ENCODE measurements around the gene PLCG1. TPM values are rescaled to one million over a fixed set of nuclear protein-coding genes. Genes with fewer than 3 reads are reported as not detected.

The PLCG1 gene
- total and polyA plus RNA-seq, 2 donors (not counting 3 experiments of a cell fraction or from before 2014, with no cell fraction given), result 164 to 224 TPM

DNA sequence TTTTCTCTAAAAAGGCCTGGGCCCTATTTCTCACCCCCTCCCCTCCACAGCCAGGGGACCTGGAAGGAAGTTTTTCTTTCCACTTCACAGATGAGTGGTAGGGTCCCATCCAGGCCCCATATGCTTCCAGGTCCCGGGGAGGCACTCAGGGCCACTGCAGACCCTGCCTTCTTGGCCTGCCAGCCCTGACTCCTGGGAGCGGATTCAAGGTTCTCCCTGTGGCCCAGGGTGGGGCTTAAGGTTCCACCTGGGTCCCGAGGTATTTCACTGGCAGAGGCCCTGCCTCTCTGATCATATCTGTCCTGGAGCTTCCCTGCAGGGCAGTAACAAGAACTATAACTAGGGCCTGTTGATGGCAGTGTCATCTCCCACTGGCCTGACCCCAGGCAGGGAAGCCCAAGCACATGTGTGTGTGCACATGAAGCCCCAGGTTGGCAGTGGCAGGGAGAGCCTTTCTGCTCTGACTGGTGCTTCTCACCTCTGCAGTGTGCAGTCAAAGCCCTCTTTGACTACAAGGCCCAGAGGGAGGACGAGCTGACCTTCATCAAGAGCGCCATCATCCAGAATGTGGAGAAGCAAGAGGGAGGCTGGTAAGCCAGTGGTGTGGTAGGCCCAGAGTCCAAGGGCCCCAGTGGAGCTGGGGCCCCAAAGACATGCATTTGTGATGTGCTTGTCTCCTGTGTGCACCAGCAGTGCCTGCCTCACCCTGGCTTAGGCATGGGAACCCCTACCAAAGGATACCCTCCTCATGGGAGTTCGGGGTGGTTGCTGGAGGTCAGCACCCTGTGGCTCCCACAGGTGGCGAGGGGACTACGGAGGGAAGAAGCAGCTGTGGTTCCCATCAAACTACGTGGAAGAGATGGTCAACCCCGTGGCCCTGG is 31.2 kb downstream of the PLCG1 start:
- DNase-seq (ENCODE audit: low read depth, low spot score), result no peak
- Histone ChIP-seq H3K9me3 (replicated peaks; ENCODE audit: control insufficient read depth, insufficient read depth, low read length) (no peaks in the 10 kb centered on the region), H3K4me2 (ENCODE audit: insufficient read depth, low read length) (no peak overlapping the region), H3K27me3 (ENCODE audit: control insufficient read depth in 2 of 2, insufficient read depth in 2 of 2, low read length in 2 of 2) (no peaks in the 10 kb centered on the region), H3K4me1 (ENCODE audit: control insufficient read depth, extremely low read depth, insufficient read depth, low read length) (peaks cover 3% of the 10 kb centered on the region), H4K20me1 (replicated peaks; ENCODE audit: control insufficient read depth, extremely low read depth, insufficient read depth, low read length) (no peaks in the 10 kb centered on the region), H3K4me3 (replicated peaks in 1 of 3; ENCODE audit: insufficient read depth in 1 of 3, low read depth in 1 of 3, low read length in 3 of 3) (no peak overlapping the region), H3K79me2 (ENCODE audit: control insufficient read depth, insufficient read depth, low read length) (no peaks in the 10 kb centered on the region), H3K36me3 (ENCODE audit: control insufficient read depth in 2 of 2, extremely low read depth in 1 of 2, insufficient read depth in 2 of 2, low read length in 2 of 2) (peaks cover 32 to 85% of the 10 kb centered on the region in 2 experiments), H3K27ac (ENCODE audit: insufficient read depth, low read depth, low read length) (no peak overlapping the region), H2AFZ (ENCODE audit: low read depth, low read length) (no peak overlapping the region), H3K9ac (replicated peaks; ENCODE audit: extremely low read depth, insufficient read depth, low read length) (no peak overlapping the region), H3K9me1 (replicated peaks; ENCODE audit: control insufficient read depth, extremely low read depth, insufficient read depth, low read length) (no peaks in the 10 kb centered on the region)
- intact Hi-C loops (cut with micrococcal nuclease), result no loop called here
- dilution Hi-C loops (cut with MboI; ENCODE audit: extremely low pct_ligation_motif_present, low sequenced_read_pairs), result no loop called here
- ChIA-PET CTCF (interaction anchor here (0.6 to 2.5 kb wide), 8 partner anchors 14 to 175 kb away, joined by 3 to 24 read pairs (median 8); partner anchors contain the start of gene LPIN3), POLR2A (no interaction called here)
- TF ChIP-seq POLR2AphosphoS5 (IDR thresholded peaks at IDR 0.05; ENCODE audit: insufficient read depth, low read depth, low read length) (no peak), EZH2 (IDR thresholded peaks at IDR 0.05; ENCODE audit: borderline replicate concordance, low read depth, low read length, severe bottlenecking) (no peak), FOS (IDR thresholded peaks at IDR 0.05; ENCODE audit: borderline replicate concordance, insufficient read depth, low read length) (no peak), GATA2 (IDR thresholded peaks at IDR 0.05; ENCODE audit: insufficient read depth, insufficient read length, low read depth, low read length) (no peak), MYC (IDR thresholded peaks at IDR 0.05; ENCODE audit: low read depth, low read length) (no peak), POLR2A (IDR thresholded peaks at IDR 0.05; ENCODE audit: low read depth, low read length) (no peak), JUN (IDR thresholded peaks at IDR 0.05; ENCODE audit: borderline replicate concordance, insufficient read depth, insufficient read length, low read depth) (no peak)
- TF ChIP-seq, protein P1, sequence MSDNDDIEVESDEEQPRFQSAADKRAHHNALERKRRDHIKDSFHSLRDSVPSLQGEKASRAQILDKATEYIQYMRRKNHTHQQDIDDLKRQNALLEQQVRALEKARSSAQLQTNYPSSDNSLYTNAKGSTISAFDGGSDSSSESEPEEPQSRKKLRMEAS (IDR thresholded peaks at IDR 0.05; ENCODE audit: insufficient read depth, insufficient read length), result no peak
- TF ChIP-seq, protein P2, sequence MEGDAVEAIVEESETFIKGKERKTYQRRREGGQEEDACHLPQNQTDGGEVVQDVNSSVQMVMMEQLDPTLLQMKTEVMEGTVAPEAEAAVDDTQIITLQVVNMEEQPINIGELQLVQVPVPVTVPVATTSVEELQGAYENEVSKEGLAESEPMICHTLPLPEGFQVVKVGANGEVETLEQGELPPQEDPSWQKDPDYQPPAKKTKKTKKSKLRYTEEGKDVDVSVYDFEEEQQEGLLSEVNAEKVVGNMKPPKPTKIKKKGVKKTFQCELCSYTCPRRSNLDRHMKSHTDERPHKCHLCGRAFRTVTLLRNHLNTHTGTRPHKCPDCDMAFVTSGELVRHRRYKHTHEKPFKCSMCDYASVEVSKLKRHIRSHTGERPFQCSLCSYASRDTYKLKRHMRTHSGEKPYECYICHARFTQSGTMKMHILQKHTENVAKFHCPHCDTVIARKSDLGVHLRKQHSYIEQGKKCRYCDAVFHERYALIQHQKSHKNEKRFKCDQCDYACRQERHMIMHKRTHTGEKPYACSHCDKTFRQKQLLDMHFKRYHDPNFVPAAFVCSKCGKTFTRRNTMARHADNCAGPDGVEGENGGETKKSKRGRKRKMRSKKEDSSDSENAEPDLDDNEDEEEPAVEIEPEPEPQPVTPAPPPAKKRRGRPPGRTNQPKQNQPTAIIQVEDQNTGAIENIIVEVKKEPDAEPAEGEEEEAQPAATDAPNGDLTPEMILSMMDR (IDR thresholded peaks at IDR 0.05; ENCODE audit: extremely low read depth in 1 of 2, insufficient read depth in 1 of 2, low read depth in 1 of 2, low read length in 2 of 2), result no peak
- BruUV-seq (replicated peaks), result no TSS peak
- no peak for FAIRE-seq

Measured in endothelial cell of umbilical vein (primary cell).